GM10248 (cell line): ENCODE measurements around the gene TNFRSF21.

Experiments
- CTCF ChIA-PET: fragments of 300-600 bp; sonication (Branson Sonifier 250); formaldehyde crosslinking; extraction: SDS; loops from one replicate; lab custom pipeline; 2021; ENCODE audit warnings: antibody characterized with exemption; lab: Yijun Ruan, JAX
- POLR2A ChIA-PET: fragments of 350-650 bp; sonication (Branson Sonifier 250); formaldehyde crosslinking; extraction: SDS; loops from one replicate; lab custom pipeline; 2020; ENCODE audit warnings: antibody characterized with exemption; lab: Yijun Ruan, JAX
- DNase-seq: peaks from one replicate; pipeline ENCODE4 v3.0.0; 2012; ENCODE audit errors: extremely low spot score
- TF ChIP-seq, protein P1 (sequence below): IDR thresholded peaks from 2 replicates; pipeline ENCODE4 v1.5.1; 2012; ENCODE audit warnings: mild to moderate bottlenecking, low read depth; ENCODE audit errors: extremely low read depth, missing control alignments, control extremely low read depth

TNFRSF21 gene

DNA sequence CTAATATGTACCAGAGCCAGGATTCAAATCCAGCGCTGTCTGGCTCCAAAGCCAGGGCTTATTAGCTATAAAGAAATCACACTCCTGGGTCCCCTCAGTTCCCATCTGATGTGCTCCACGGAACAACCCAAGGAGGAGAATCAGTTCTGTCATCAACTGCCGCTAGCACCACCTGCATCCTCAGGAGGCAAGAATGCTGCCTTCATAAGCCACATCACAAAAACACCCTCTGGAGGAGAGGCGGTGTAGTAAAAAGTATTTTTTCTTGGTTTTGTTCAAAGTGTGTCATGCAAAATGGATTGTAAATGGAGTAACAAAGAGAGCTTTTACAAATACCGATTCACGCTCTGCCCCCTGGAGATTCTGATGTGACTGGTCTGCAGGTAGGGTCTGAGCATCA lies 57.1 kb downstream of the TNFRSF21 start:
- DNase-seq = no peak
- ChIA-PET POLR2A (no interaction called here), CTCF (interaction anchor here (1.2 to 1.3 kb wide), 2 partner anchors 17 to 18 kb away, joined by 3 read pairs; no protein-coding TSS in a partner anchor)
- TF ChIP-seq, protein P1, sequence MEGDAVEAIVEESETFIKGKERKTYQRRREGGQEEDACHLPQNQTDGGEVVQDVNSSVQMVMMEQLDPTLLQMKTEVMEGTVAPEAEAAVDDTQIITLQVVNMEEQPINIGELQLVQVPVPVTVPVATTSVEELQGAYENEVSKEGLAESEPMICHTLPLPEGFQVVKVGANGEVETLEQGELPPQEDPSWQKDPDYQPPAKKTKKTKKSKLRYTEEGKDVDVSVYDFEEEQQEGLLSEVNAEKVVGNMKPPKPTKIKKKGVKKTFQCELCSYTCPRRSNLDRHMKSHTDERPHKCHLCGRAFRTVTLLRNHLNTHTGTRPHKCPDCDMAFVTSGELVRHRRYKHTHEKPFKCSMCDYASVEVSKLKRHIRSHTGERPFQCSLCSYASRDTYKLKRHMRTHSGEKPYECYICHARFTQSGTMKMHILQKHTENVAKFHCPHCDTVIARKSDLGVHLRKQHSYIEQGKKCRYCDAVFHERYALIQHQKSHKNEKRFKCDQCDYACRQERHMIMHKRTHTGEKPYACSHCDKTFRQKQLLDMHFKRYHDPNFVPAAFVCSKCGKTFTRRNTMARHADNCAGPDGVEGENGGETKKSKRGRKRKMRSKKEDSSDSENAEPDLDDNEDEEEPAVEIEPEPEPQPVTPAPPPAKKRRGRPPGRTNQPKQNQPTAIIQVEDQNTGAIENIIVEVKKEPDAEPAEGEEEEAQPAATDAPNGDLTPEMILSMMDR = no peak

DNA sequence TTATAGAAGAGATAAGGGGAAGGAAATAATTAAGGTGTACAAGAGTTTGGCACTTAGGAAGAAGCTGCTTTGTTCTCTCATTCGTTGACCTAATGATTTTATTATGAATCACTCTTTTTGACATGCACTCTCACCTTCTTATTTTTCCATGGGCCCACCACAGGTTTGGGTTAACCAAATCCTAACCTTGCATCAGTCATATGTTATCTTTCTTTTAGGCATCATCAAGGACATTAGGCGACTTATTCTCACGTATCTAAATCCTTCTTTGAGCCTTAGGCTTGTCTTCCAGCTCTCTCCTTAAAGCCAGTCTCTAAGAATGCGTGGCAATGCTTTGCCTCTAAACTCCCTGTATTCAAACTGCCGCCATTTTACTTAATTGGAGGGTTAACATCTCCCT lies 58.3 kb downstream of the TNFRSF21 start:
- ChIA-PET CTCF (interaction anchor here (1.0 to 1.1 kb wide), 2 partner anchors 9 to 155 kb away, joined by 3 to 4 read pairs; no protein-coding TSS in a partner anchor), POLR2A (no interaction called here)
- DNase-seq = no peak
- TF ChIP-seq, protein P1 = no peak

DNA sequence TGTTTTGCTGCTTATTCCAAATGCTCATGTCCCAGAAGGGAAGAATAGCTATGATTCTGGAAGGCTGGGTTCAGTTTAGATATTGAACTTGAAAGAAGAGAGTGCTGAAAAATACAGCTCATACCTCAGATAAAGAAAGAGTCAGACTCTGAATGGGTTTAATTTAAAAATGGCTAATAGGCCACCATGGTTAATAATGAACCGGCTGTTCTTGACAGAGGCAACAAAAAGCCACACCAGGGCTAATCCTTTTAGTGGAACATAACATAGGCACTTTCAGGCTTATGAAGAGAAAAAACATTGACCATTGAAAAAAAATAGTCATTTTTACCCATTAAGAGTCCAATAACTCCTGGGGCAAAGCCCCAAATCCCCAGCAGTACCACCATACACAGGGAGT lies 59.4 kb downstream of the TNFRSF21 start:
- ChIA-PET CTCF (interaction anchor here (1.5 to 2.2 kb wide), 2 partner anchors 12 to 14 kb away, joined by 6 to 7 read pairs; no protein-coding TSS in a partner anchor), POLR2A (no interaction called here)
- TF ChIP-seq, protein P1 = no peak
- no peak for DNase-seq

DNA sequence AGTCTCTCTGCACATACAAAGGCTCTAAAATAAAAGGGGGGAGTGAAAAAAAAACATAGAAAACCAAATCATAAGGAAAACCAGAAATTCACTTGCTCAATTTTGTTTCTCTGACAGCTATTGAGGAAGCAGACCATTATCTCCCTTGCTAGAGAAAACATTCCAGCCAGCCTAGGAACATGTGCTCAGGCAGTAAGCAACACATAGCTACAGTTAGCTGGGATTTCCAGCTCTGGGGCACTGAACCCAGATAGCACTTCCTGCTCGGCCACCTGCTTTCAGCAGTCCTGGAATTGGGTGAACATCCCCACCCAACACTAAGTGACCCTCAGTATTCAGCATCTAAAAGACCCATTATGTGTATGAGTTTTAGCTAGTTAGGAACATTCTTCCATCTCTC lies 61.3 kb downstream of the TNFRSF21 start:
- DNase-seq = no peak
- POLR2A ChIA-PET = no interaction called here
- TF ChIP-seq, protein P1 = no peak
- CTCF ChIA-PET = no interaction called here

DNA sequence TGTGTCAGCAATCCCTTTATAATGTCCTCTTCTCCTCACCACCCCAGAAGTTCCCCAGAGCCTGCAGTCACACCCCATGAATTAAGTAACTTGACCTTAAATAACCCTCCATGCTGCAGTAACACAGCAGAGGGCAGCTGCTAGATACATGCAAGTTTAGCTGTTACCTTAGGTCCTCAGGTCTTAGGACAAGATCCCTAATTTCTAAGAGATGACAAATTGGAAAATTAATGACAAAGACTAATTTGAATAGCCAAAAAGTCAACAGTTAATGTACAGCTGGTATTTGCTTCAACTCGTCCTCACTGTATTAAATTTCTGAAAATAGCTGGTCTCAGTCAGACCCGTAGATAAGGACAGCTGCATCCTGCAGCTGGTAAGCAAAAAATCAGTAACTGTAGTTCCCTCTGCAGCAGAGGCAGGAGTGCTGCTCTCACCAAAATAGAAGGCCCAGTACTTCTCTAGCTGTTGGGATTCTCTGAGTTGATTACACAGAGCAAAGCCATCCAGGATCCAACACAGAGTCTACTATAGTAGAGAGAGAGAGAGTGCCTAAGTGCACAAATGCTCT lies 62.4 kb downstream of the TNFRSF21 start:
- POLR2A ChIA-PET = no interaction called here
- TF ChIP-seq, protein P1 = no peak
- no peak for DNase-seq
- CTCF ChIA-PET = interaction anchor here (1.3 kb wide), 1 partner anchor 13 kb away, joined by 3 read pairs; no protein-coding TSS in a partner anchor

DNA sequence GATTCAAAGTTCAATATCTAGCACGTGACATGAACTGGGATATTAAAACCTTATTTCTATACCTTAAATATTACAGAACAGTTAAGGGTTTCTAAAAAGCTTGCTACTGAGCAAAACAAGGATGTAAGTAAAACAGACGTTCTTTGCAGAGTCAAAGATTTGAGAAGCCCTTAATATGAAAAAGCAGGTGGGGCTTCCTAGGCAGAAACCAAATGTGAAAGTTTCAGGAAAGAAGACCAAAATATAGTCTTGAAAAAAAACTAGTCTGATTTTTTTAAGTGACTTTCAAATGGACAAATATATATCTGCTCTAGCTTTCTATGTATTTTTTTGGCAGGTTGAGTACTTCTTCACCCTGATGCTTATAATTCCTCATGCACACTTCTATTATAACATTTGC lies 63.2 kb downstream of the TNFRSF21 start:
- CTCF ChIA-PET = interaction anchor here (0.8 to 1.3 kb wide), 2 partner anchors 9 to 12 kb away, joined by 3 read pairs; no protein-coding TSS in a partner anchor
- TF ChIP-seq, protein P1 = no peak
- DNase-seq = no peak
- POLR2A ChIA-PET = no interaction called here
